ENCODE data around the gene ATG4D.

The ATG4D gene

DNA sequence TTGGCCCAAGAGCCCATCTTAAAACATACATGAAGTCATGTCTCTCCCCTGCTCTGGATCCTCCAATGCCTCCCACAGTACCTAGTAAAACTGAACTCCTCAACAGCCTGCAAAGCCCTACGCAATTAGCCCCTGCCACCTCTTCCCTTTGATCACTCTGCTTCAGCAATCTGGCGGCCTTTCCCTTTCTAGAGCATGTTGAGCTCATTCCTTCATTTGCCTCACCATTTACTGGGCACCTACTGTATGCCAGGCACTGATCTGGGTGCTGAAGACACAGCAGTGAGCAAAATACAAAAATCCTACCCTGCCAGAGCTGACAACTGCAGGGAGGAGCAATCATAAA, 43.5 kb upstream of the ATG4D start:
- no peak overlapping the region for H3K4me3 ChIP-seq (ENCODE audit: low read length)
- no peak overlapping the region for H3K27ac ChIP-seq (ENCODE audit: low read depth, low read length)
- peaks cover 6% of the 10 kb centered on the region; the same call in 1 of the 2 replicates for H4K20me1 ChIP-seq (ENCODE audit: control insufficient read depth, insufficient read depth, low read depth, low read length)

DNA sequence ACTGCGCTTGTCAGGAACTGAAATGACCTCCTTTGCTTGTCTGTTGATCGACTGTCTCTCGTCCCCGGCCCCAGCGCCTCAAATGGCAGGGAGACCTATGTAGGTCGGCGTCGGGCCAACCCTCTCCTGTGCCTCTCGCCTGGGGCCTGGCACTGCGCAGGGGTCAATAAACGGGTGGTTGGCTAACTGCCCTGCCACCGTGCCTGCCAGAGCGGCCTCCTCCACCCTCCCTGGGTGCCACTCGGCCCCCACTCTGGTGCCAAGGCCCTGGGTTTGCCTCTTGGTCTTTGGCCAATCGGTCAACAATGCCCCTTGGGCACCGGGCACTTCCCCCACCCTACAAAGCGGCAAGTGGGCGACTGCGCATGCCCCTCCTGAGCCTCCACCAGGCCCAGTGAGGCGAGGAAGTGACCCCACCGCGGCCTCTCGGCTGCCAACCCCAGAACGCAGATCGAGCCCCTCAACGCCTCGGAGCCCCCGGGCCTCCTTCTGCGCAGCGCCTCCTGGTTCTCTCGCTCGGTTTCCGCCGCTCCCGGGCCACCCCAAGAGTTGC, 41.7 kb upstream of the ATG4D start:
- TF ChIP-seq, protein P1, sequence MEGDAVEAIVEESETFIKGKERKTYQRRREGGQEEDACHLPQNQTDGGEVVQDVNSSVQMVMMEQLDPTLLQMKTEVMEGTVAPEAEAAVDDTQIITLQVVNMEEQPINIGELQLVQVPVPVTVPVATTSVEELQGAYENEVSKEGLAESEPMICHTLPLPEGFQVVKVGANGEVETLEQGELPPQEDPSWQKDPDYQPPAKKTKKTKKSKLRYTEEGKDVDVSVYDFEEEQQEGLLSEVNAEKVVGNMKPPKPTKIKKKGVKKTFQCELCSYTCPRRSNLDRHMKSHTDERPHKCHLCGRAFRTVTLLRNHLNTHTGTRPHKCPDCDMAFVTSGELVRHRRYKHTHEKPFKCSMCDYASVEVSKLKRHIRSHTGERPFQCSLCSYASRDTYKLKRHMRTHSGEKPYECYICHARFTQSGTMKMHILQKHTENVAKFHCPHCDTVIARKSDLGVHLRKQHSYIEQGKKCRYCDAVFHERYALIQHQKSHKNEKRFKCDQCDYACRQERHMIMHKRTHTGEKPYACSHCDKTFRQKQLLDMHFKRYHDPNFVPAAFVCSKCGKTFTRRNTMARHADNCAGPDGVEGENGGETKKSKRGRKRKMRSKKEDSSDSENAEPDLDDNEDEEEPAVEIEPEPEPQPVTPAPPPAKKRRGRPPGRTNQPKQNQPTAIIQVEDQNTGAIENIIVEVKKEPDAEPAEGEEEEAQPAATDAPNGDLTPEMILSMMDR (IDR thresholded peaks at IDR 0.05; ENCODE audit: low read depth, low read length, poor library complexity, severe bottlenecking), result no peak
- no peak for TF ChIP-seq EZH2phosphoT487 (IDR thresholded peaks at IDR 0.05; ENCODE audit: borderline replicate concordance, low read length)
- no peaks in the 10 kb centered on the region for H3K9me2 ChIP-seq (replicated peaks; ENCODE audit: control insufficient read depth, low read length)
- 0 out of 2 replicates have a peak, but pooled peaks cover 9% of the 10 kb centered on the region for H3F3A ChIP-seq (ENCODE audit: control insufficient read depth, insufficient read depth)
- H4K20me1 ChIP-seq (ENCODE audit: control insufficient read depth, insufficient read depth, low read depth, low read length), result peaks cover 6% of the 10 kb centered on the region; the same call in 1 of the 2 replicates
- H3K4me2 ChIP-seq (ENCODE audit: low read length), result peak overlapping the region; percentile 96
- H3K4me3 ChIP-seq (ENCODE audit: low read length), result peak overlapping the region; percentile 95
- H3K27me3 ChIP-seq (ENCODE audit: control insufficient read depth, low read length), result no peaks in the 10 kb centered on the region
- H3K4me1 ChIP-seq (ENCODE audit: control insufficient read depth, low read length), result peaks cover 27% of the 10 kb centered on the region
- no peaks in the 10 kb centered on the region for H3K9me3 ChIP-seq (ENCODE audit: control insufficient read depth, insufficient read depth, low read length)
- peaks cover 48% of the 10 kb centered on the region for H3K36me3 ChIP-seq (ENCODE audit: control insufficient read depth, low read length)
- peak overlapping the region; percentile 77 for H3K27ac ChIP-seq (ENCODE audit: low read depth, low read length)
- H3K79me2 ChIP-seq (ENCODE audit: control insufficient read depth, low read length), result peaks cover 54% of the 10 kb centered on the region

More for the DNA sequence above, 43.5 kb upstream of the ATG4D start:
- H3F3A ChIP-seq (ENCODE audit: control insufficient read depth, insufficient read depth), result 0 out of 2 replicates have a peak, but pooled peaks cover 5% of the 10 kb centered on the region
- H3K9me3 ChIP-seq (ENCODE audit: control insufficient read depth, insufficient read depth, low read length), result no peaks in the 10 kb centered on the region
- peaks cover 20% of the 10 kb centered on the region for H3K4me1 ChIP-seq (ENCODE audit: control insufficient read depth, low read length)
- no peaks in the 10 kb centered on the region for H3K27me3 ChIP-seq (ENCODE audit: control insufficient read depth, low read length)
- H3K4me2 ChIP-seq (ENCODE audit: low read length), result 0 out of 2 replicates have a peak overlapping the region, but pooled peaks have one; percentile 8
- H3K9me2 ChIP-seq (replicated peaks; ENCODE audit: control insufficient read depth, low read length), result no peaks in the 10 kb centered on the region
- H3K79me2 ChIP-seq (ENCODE audit: control insufficient read depth, low read length), result peaks cover 73% of the 10 kb centered on the region
- TF ChIP-seq EZH2phosphoT487 (IDR thresholded peaks at IDR 0.05; ENCODE audit: borderline replicate concordance, low read length), result no peak
- TF ChIP-seq, protein P1 (IDR thresholded peaks at IDR 0.05; ENCODE audit: low read depth, low read length, poor library complexity, severe bottlenecking), result no peak
- H3K36me3 ChIP-seq (ENCODE audit: control insufficient read depth, low read length), result peaks cover 60% of the 10 kb centered on the region

DNA sequence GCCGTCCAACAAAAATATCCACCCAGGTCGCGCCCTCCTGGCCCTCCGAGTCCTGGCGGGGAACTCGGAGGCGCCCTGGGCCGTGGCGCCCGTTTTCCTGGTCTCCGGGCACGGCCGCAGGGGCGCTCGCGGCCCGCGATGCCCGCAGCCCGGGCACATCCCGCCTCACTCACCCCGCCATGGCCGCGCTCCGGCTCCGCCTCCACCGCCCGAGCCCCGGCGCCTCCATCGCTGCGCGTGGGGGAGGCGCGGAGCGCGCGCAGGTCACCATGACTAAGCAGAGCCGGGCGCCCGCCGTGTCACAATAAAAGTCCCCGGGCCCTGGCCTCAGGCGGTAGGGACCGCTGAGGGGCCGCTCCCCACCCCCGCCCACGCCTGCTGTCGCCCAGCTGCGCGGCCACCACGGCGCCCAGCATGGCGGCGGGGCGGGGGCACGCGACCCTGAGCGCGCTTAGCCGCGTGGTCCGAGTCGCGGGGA, 41.1 kb upstream of the ATG4D start:
- no peaks in the 10 kb centered on the region for H3K27me3 ChIP-seq (ENCODE audit: control insufficient read depth, low read length)
- peaks cover 6% of the 10 kb centered on the region; the same call in 1 of the 2 replicates for H4K20me1 ChIP-seq (ENCODE audit: control insufficient read depth, insufficient read depth, low read depth, low read length)
- peak overlapping the region; percentile 96 for H3K4me2 ChIP-seq (ENCODE audit: low read length)
- H3K36me3 ChIP-seq (ENCODE audit: control insufficient read depth, low read length), result peaks cover 43% of the 10 kb centered on the region
- H3K9me3 ChIP-seq (ENCODE audit: control insufficient read depth, insufficient read depth, low read length), result no peaks in the 10 kb centered on the region
- H3K27ac ChIP-seq (ENCODE audit: low read depth, low read length), result peak overlapping the region; percentile 77
- H3K4me1 ChIP-seq (ENCODE audit: control insufficient read depth, low read length), result peaks cover 27% of the 10 kb centered on the region
- no peaks in the 10 kb centered on the region for H3K9me2 ChIP-seq (replicated peaks; ENCODE audit: control insufficient read depth, low read length)
- peak overlapping the region; percentile 95 for H3K4me3 ChIP-seq (ENCODE audit: low read length)
- 0 out of 2 replicates have a peak, but pooled peaks cover 9% of the 10 kb centered on the region for H3F3A ChIP-seq (ENCODE audit: control insufficient read depth, insufficient read depth)
- TF ChIP-seq EZH2phosphoT487 (IDR thresholded peaks at IDR 0.05; ENCODE audit: borderline replicate concordance, low read length), result no peak
- TF ChIP-seq, protein P1 (IDR thresholded peaks at IDR 0.05; ENCODE audit: low read depth, low read length, poor library complexity, severe bottlenecking), result no peak
- H3K79me2 ChIP-seq (ENCODE audit: control insufficient read depth, low read length), result peaks cover 49% of the 10 kb centered on the region

Measured in DOHH2 (cell line).